GM19372 (cell line): ENCODE measurements around the gene OR52B4.
"Not testable (repeated sequence)": the region's sequence is repeated elsewhere in the genome, so short reads cannot be mapped to it uniquely, and the experiment has no call there.

ENCODE experiments used
- ATAC-seq: cut with Tn5 transposase; IDR thresholded peaks from one replicate; pipeline ENCODE4 v1.9.1; 2021; ENCODE audit warnings: mild to moderate bottlenecking, low read depth, moderate library complexity; ENCODE audit not compliant: unreplicated experiment

OR52B4 gene

GRCh38 chr11:4368286-4368685 is at the start of gene OR52B4:
Gene OR52B4 (minus strand): TSS chr11:4368386. CDS start chr11:4368295, 91 bp downstream.
- no peak for ATAC-seq

DNA sequence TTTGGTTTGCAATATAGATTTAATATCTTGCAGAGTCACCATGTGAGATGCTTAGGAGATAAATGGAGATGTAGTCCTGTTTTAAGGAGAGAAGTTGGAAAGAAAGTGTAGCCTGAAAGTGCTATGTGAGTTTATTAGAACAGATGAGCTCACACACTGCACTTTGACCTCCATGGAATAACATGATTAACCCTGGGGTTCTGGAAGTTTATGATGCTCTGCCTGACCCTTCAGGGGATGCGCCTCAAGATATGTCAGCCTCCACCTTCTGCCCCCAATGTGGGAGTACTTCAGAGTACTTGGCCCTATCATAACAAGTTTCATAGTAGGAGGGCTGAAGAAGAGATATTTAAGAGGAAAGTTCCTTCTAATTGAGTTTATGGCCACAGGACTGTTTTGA is 48.6 kb upstream of the OR52B4 start:
- no peak for ATAC-seq

DNA sequence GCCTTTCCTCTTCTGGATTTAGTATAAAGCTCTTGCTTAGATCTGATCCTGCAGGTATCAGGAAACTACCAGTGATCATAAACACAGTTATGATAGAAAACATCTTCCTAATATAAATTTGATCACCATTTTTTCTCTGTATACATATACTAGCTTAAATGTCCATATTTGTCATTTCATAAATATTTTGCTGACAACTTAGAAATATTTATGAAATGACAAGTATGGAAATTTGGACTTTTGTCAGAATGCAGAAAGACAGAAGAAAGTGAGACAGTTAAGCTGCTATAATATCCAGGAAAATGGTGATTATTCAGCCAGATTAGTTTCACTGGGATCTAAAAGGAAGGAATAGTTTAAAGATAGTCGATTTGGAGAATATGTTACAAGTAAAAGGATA is 48.1 kb upstream of the OR52B4 start:
- ATAC-seq = no peak

- ATAC-seq = not testable (repeated sequence)
These were observed 38.0 kb upstream of the OR52B4 start for GRCh38 chr11:4406206-4406605.

DNA sequence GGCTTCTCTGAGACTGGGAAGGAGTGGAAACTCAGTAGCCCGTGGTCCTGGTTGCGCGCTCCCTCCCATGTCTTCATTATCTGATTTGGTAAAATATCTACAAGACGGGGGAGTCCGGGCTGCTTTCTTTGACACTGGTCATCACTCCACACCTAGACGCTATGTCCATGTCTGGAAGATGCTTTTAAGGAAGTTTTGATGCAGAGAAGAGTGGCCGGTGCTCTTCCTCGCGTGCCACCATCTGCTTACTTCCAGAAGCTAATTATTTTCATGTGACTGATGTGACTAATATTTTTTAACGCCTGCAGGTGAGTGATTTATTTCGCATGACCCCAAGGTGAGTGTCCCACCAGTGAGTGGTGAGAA is 25.7 kb upstream of the OR52B4 start:
- peak; percentile 14 for ATAC-seq

GRCh38 chr11:4393209-4393857 is 25.1 kb upstream of the OR52B4 start, which contains the start of gene TRIM21:
Gene TRIM21 (minus strand): TSS chr11:4393702. CDS start chr11:4390409, 3,293 bp downstream.
- ATAC-seq = peak; percentile 98

DNA sequence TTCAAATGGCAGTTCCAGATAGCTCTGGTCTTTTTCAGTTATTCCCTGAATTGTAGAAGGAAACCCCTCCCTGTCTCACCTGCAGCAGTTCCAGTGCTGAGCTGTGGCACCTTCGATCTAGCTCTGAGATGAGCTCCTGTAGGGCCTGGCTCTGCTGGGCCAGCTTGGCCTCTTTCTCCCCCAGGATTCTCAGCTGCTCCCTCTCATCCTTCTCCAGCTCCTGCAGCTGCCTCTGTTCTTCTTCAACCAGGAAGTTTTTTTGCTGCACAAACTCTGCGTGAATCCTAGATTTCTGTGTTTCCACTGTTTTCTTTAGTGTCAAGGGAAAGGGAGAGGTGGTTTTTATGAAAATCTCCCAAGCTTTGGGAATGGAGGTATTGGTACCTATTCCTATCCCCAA is 20.0 kb upstream of the OR52B4 start:
- no peak for ATAC-seq

DNA sequence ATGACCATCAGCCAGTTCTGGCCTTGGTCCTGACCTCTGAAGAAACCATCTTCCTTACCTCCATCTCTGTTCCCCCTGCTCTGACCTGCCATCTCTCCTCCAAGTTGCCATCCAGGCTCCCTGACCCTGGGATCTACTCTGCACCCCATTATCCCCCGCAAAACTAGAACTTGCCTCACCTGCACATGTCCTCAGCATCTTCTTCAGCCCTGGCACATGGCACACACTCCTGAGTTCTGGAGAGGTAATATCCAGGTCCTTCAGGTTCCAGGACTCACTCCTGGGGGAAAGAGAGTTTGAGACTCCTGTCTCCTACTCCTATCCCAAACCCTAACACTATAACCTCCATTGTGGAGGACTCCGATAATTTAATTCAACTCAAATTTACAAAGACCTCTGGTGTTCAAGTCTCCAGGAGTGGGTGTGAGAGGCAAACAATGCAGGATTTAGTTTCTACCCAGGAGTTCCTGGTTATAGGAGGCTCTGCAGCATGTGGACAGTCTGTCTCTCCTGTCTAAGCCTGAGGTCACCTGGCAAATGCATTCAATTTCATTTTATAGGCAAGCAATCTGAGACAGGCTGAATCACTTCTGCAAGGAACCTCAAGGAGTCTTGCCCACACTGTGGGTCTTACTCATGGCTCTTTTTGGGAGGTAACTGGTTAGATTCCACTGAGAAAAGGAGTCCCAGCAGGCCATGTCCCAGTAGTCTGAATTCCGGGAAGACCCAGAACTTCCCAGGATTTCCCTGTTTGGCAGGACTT is 18.0 kb upstream of the OR52B4 start:
- ATAC-seq = no peak

DNA sequence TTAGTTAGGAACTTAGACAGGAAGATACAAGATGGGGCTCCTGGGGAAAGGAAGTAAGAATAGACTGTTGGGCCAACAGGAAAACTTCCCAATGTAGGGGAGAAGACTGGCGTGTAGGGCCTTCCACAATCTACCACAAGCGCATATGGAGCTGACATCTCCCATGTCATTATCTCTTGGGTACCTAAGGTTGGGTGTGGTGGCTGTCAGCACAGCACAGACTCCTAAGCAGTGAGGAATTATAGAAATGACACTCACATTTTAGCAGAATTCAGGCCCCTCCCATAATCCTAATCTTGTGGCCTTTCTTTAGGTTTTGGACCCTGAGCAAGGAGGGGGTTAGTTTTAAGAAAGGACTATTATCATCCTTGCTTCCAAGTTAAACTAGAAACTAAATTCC is 13.7 kb upstream of the OR52B4 start:
- ATAC-seq = no peak

DNA sequence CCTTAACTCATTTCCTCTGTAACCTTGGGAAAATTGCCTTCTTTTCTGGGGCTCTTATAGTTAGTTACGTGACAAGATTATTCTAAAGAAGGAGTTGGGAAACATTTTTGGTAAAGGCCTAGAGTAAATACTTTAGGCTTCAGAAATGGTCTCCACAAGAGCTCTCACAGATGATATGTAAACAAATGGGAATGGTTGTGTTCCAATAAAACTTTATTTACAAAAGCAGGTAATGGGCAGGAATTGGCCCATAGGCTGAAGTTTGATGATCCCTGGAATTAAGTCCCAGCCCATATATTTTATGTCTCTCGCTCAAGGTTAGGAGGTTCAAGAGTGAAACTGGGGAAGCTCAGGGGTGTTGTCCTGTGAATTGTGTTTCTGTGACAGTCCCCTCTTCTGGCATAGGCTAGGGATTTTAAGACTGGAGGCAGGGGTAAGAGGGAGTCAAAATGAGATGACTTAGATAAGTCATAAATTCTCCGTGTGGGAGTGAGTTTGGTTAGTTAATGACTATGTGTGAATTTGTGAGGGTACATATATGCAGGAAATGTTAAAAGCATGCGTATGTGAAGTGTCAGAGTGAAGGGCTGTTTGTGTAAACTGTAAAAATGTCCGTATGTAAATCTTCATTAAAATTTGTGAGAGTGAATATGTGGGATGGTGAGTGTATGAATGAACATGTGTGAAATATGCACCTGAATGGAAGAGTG is 7.4 kb upstream of the OR52B4 start:
- no peak for ATAC-seq

DNA sequence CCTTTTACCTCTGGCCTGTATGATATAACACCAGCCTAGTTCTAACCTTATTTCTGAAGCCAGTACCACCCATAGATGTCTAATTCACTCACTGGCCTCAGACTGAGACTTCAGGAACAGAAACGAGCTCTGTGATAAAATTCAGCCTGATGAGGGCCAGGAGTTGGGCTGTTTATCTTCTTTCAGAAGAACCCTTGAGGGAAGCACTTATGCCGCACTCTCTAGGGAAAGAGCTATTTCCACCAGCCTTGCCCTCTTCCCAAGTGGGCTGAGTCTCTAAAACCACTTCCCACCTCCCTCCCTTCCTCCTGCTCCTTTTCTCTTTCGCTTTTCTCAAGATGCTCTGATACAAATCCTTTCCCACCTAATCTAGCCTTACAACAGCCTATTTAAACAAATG is 2.0 kb upstream of the OR52B4 start:
- no peak for ATAC-seq

- not testable (repeated sequence) for ATAC-seq
These were observed 20.0 kb downstream of the OR52B4 start for GRCh38 chr11:4348142-4348541.

DNA sequence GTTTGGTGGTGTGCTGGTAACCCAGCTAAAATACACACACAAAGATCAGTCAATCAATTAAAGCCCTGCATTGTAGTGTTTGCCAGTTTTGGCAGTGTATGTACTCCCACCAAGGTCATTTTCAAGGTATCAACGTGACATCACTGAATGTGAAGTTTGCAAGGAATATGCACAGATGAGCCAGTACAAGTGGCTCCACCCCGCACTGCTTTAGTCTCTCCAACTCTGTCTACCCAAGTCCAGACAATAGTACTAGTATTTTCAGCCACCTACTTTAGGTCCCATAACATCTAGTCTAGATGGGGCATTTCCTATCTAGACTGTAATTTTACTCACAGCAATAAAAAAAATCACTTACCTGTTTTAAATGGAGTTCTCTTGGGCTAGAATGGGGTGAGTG is 22.8 kb downstream of the OR52B4 start:
- ATAC-seq = not testable (repeated sequence)

DNA sequence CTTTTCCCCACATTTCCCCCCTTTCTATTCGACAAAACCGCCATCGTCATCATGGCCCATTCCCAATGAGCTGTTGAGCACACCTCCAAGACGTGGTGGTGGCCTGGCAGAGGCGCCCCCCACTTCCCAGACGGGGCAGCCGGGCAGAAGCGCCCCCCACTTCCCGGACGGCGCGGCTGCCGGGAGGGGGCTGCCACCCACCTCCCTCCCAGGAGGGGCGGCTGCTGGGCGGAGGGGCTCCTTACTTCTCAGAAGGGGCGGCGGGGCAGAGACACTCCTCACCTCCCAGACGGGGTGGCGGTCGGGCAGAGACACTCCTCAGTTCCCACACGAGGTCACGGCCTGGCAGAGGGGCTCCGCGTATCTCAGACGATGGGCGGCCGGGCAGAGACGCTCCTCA is 33.8 kb downstream of the OR52B4 start:
- not testable (repeated sequence) for ATAC-seq
